Fibroblast of upper back skin (primary cell): Measurements from ENCODE around the gene RYR3.
"Not testable (repeated sequence)": the region's sequence is repeated elsewhere in the genome, so short reads cannot be mapped to it uniquely, and the experiment has no call there.

ENCODE experiments used
- DNase-seq: peaks from one replicate; pipeline ENCODE4 v3.0.0-alpha.2; 2013

The RYR3 gene

GRCh38 chr15:33788906-33789540, 478.3 kb downstream of the RYR3 start:
- DNase-seq = peak; percentile 69

- DNase-seq = no peak
Observed at GRCh38 chr15:33794453-33794852, 483.7 kb downstream of the RYR3 start.

- DNase-seq = no peak
Observed at GRCh38 chr15:33795070-33795469, 484.3 kb downstream of the RYR3 start.

- no peak for DNase-seq
Observed at GRCh38 chr15:33797651-33798050, 486.9 kb downstream of the RYR3 start.

- DNase-seq = no peak
Observed at GRCh38 chr15:33801954-33802353, 491.2 kb downstream of the RYR3 start.

GRCh38 chr15:33807665-33808064, 496.9 kb downstream of the RYR3 start:
- DNase-seq = no peak

- DNase-seq = peak; percentile 56
Observed at GRCh38 chr15:33808720-33809457, 498.1 kb downstream of the RYR3 start.

GRCh38 chr15:33810073-33810595, 499.4 kb downstream of the RYR3 start:
- DNase-seq = no peak

- DNase-seq = no peak
Observed at GRCh38 chr15:33810806-33811205, 500.0 kb downstream of the RYR3 start.

GRCh38 chr15:33813891-33814290, 503.1 kb downstream of the RYR3 start:
- DNase-seq = no peak

- not testable (repeated sequence) for DNase-seq
Observed at GRCh38 chr15:33819499-33819898, 508.7 kb downstream of the RYR3 start.

- DNase-seq = no peak
Observed at GRCh38 chr15:33822479-33822878, 511.7 kb downstream of the RYR3 start.

- DNase-seq = no peak
Observed at GRCh38 chr15:33823119-33823518, 512.4 kb downstream of the RYR3 start.

- DNase-seq = no peak
Observed at GRCh38 chr15:33825453-33825852, 514.7 kb downstream of the RYR3 start.

GRCh38 chr15:33826201-33826600, 515.4 kb downstream of the RYR3 start:
- DNase-seq = no peak

- no peak for DNase-seq
Observed at GRCh38 chr15:33830351-33830750, 519.6 kb downstream of the RYR3 start.

- DNase-seq = no peak
Observed at GRCh38 chr15:33831646-33832045, 520.9 kb downstream of the RYR3 start.

GRCh38 chr15:33834892-33835743, 524.4 kb downstream of the RYR3 start:
- DNase-seq = peak; percentile 2

- DNase-seq = no peak
Observed at GRCh38 chr15:33837294-33837693, 526.5 kb downstream of the RYR3 start.

- DNase-seq = no peak
Observed at GRCh38 chr15:33839540-33839939, 528.8 kb downstream of the RYR3 start.

GRCh38 chr15:33840615-33841014, 529.8 kb downstream of the RYR3 start:
- DNase-seq = no peak

- DNase-seq = no peak
Observed at GRCh38 chr15:33844186-33844585, 533.4 kb downstream of the RYR3 start.

GRCh38 chr15:33844597-33844996, 533.8 kb downstream of the RYR3 start:
- no peak for DNase-seq
